ENCODE measurements around the gene TMEM242. TPM values are rescaled to one million over a fixed set of nuclear protein-coding genes. Genes with fewer than 3 reads are reported as not detected.

TMEM242 gene
- total and polyA plus RNA-seq, 10 of the 15 experiments (the other 5 are each of a cell fraction or from before 2014, with no cell fraction given), result 2.8 to 9.8 (median 5.5) TPM

DNA sequence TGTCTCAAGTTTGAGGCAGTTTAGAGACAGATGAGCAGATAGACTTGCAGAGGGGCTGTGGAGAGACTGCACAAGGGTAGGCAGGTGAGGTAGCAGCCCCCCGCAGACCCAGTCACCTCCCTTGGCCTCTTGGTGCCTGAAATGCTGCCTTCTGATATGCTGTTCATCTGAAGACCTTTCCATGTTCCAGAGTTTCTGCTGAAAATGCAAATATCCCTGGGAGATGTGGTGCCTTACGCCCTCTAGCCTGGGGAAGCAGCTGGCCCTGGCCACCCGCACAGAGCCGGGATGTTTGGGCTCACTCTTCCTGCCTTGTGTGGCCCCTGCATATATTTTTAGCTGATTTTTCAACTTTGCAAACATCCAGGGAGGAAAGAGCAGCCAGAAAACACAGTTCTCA, 51.4 kb downstream of the TMEM242 start:
- H3K4me3 ChIP-seq, result no peak overlapping the region
- ATAC-seq (no peak), DNase-seq (ENCODE audit: low read depth, low spot score) (no peak), FAIRE-seq (no peak)
- in situ Hi-C loops (cut with MboI) (no loop called here), intact Hi-C loops (cut with micrococcal nuclease; ENCODE audit: unreplicated experiment) (loop anchor here (10.0 kb wide), 1 partner anchor 237 kb away; no protein-coding TSS in a partner anchor)
- H2AFZ ChIP-seq (ENCODE audit: control insufficient read depth, low read depth, low read length), result no peak overlapping the region
- no peak overlapping the region for H3K27ac ChIP-seq (ENCODE audit: control insufficient read depth, insufficient read depth)
- no peak overlapping the region for H3K9ac ChIP-seq (ENCODE audit: control insufficient read depth, insufficient read depth, low read length)
- ChIA-PET RAD21 (ENCODE audit: unreplicated experiment) (interaction anchor here (0.5 kb wide), 1 partner anchor 658 kb away, joined by 3 read pairs; no protein-coding TSS in a partner anchor), SMC1A (ENCODE audit: uncharacterized antibody, unreplicated experiment) (interaction anchor here (1.1 kb wide), 1 partner anchor 112 kb away, joined by 3 read pairs; no protein-coding TSS in a partner anchor), POLR2A (no interaction called here), CTCF (interaction anchor here (0.7 to 0.9 kb wide), 2 partner anchors 10 to 95 kb away, joined by 3 read pairs; no protein-coding TSS in a partner anchor)
- H3K27me3 ChIP-seq (replicated peaks in 1 of 2; ENCODE audit: control insufficient read depth in 2 of 2, insufficient read depth in 2 of 2, low read length in 1 of 2), result no peaks in the 10 kb centered on the region; a peak in 1 of 4 replicates
- H3K79me2 ChIP-seq (ENCODE audit: control insufficient read depth, insufficient read depth, low read length), result no peaks in the 10 kb centered on the region
- H3K9me3 ChIP-seq (replicated peaks; ENCODE audit: control insufficient read depth, insufficient read depth, low read length), result peaks cover 4% of the 10 kb centered on the region; the same call in 1 of the 3 replicates
- TF ChIP-seq PAX5 (IDR thresholded peaks at IDR 0.05; ENCODE audit: borderline replicate concordance, low read depth, low read length) (no peak), FOXK2 (IDR thresholded peaks at IDR 0.05) (no peak), TBL1XR1 (IDR thresholded peaks at IDR 0.05; ENCODE audit: low read depth, low read length) (no peak), FOS (IDR thresholded peaks at IDR 0.05; ENCODE audit: borderline replicate concordance, extremely low read depth, insufficient read length) (no peak)
- TF ChIP-seq, protein P1, sequence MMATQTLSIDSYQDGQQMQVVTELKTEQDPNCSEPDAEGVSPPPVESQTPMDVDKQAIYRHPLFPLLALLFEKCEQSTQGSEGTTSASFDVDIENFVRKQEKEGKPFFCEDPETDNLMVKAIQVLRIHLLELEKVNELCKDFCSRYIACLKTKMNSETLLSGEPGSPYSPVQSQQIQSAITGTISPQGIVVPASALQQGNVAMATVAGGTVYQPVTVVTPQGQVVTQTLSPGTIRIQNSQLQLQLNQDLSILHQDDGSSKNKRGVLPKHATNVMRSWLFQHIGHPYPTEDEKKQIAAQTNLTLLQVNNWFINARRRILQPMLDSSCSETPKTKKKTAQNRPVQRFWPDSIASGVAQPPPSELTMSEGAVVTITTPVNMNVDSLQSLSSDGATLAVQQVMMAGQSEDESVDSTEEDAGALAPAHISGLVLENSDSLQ (IDR thresholded peaks at IDR 0.05), result no peak
- BruUV-seq (replicated peaks), result no TSS peak
- WGBS (ENCODE audit: insufficient coverage, insufficient replicate concordance, low lambda C conversion rate, missing lambda C conversion rate), result 73% methylated on average over 4 of the region's 4 CpGs
- no peaks in the 10 kb centered on the region for H3K4me1 ChIP-seq (ENCODE audit: control insufficient read depth, insufficient read depth, low read length)
- no peaks in the 10 kb centered on the region for H3K36me3 ChIP-seq (ENCODE audit: control insufficient read depth in 2 of 2, insufficient read depth in 2 of 2, low read length in 1 of 2)
- H3K4me2 ChIP-seq (ENCODE audit: control insufficient read depth, insufficient read depth), result no peak overlapping the region
- no peaks in the 10 kb centered on the region for H4K20me1 ChIP-seq (ENCODE audit: control insufficient read depth, insufficient read depth)

DNA sequence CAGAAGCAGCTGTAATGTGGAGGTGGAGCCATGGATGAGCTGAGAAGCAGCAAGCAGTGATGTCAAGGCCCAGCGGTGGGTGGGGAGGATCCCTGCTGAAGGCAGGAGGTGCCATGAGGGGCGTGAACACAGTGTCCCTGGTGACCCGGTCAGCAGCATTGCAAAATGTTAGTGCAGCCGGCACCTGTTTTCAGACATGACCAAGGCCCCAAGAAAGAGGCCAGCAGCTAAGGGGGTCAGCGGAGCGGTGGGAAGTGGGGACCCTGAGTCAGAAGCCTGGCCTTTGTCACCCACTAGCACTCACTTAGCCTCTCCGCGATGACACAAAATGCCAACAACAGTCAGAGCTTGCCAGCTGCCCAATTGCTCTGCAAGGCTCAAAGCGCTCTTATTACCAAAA, 51.9 kb downstream of the TMEM242 start:
- H3K4me3 ChIP-seq, result no peak overlapping the region
- no TSS peak for BruUV-seq (replicated peaks)
- no peak overlapping the region for H2AFZ ChIP-seq (ENCODE audit: control insufficient read depth, low read depth, low read length)
- SMC1A ChIA-PET (ENCODE audit: uncharacterized antibody, unreplicated experiment), result interaction anchor here (1.1 kb wide), 1 partner anchor 112 kb away, joined by 3 read pairs; no protein-coding TSS in a partner anchor
- H3K27me3 ChIP-seq (replicated peaks in 1 of 2; ENCODE audit: control insufficient read depth in 2 of 2, insufficient read depth in 2 of 2, low read length in 1 of 2), result no peaks in the 10 kb centered on the region; a peak in 1 of 4 replicates
- H3K4me2 ChIP-seq (ENCODE audit: control insufficient read depth, insufficient read depth), result no peak overlapping the region
- RAD21 ChIA-PET (ENCODE audit: unreplicated experiment), result no interaction called here
- no peaks in the 10 kb centered on the region for H4K20me1 ChIP-seq (ENCODE audit: control insufficient read depth, insufficient read depth)
- no peaks in the 10 kb centered on the region for H3K36me3 ChIP-seq (ENCODE audit: control insufficient read depth in 2 of 2, insufficient read depth in 2 of 2, low read length in 1 of 2)
- peaks cover 4% of the 10 kb centered on the region; the same call in 1 of the 3 replicates for H3K9me3 ChIP-seq (replicated peaks; ENCODE audit: control insufficient read depth, insufficient read depth, low read length)
- 47% methylated on average over 9 of the region's 9 CpGs for WGBS (ENCODE audit: insufficient coverage, insufficient replicate concordance, low lambda C conversion rate, missing lambda C conversion rate)
- no peak overlapping the region for H3K9ac ChIP-seq (ENCODE audit: control insufficient read depth, insufficient read depth, low read length)
- CTCF ChIA-PET, result interaction anchor here (0.8 to 0.9 kb wide), 2 partner anchors 11 to 55 kb away, joined by 3 read pairs; no protein-coding TSS in a partner anchor
- in situ Hi-C loops (cut with MboI) (no loop called here), intact Hi-C loops (cut with micrococcal nuclease; ENCODE audit: unreplicated experiment) (loop anchor here (10.0 kb wide), 1 partner anchor 237 kb away; no protein-coding TSS in a partner anchor)
- POLR2A ChIA-PET, result no interaction called here
- DNase-seq (ENCODE audit: low read depth, low spot score) (no peak), FAIRE-seq (no peak), ATAC-seq (no peak)
- H3K4me1 ChIP-seq (ENCODE audit: control insufficient read depth, insufficient read depth, low read length), result no peaks in the 10 kb centered on the region
- no peak overlapping the region for H3K27ac ChIP-seq (ENCODE audit: control insufficient read depth, insufficient read depth)
- H3K79me2 ChIP-seq (ENCODE audit: control insufficient read depth, insufficient read depth, low read length), result no peaks in the 10 kb centered on the region
- no peak for TF ChIP-seq LARP7 (IDR thresholded peaks at IDR 0.05)
- no peak for TF ChIP-seq ZNF687 (IDR thresholded peaks at IDR 0.05)
- TF ChIP-seq ZNF384 (IDR thresholded peaks at IDR 0.05; ENCODE audit: borderline replicate concordance, low read depth, low read length), result no peak
- TF ChIP-seq YBX1 (IDR thresholded peaks at IDR 0.05), result no peak
